GM21390 (cell line): ENCODE results near the gene AGAP4.
"Not testable (repeated sequence)": the region's sequence is repeated elsewhere in the genome, so short reads cannot be mapped to it uniquely, and the experiment has no call there.

Source experiments
- ATAC-seq: cut with Tn5 transposase; IDR thresholded peaks from one replicate; pipeline ENCODE4 v1.9.1; 2021; ENCODE audit not compliant: unreplicated experiment

AGAP4 gene

GRCh38 chr10:45794761-45795160 is 52.5 kb downstream of the AGAP4 start:
- ATAC-seq = not testable (repeated sequence)

- ATAC-seq = not testable (repeated sequence)
Observed at GRCh38 chr10:45790694-45791426, 56.4 kb downstream of the AGAP4 start.

GRCh38 chr10:45789991-45790390 is 57.3 kb downstream of the AGAP4 start:
- ATAC-seq = not testable (repeated sequence)

- not testable (repeated sequence) for ATAC-seq
Observed at GRCh38 chr10:45787212-45787741, 60.0 kb downstream of the AGAP4 start.

GRCh38 chr10:45786217-45786616 is 61.1 kb downstream of the AGAP4 start:
- not testable (repeated sequence) for ATAC-seq
